Lower leg skin (tissue), 4 donors: ENCODE data around the gene ZNF219. TPM values are rescaled to one million over a fixed set of nuclear protein-coding genes. Genes with fewer than 3 reads are reported as not detected.

ENCODE experiments used
- DNase-seq, 2 donors: peaks; one replicate each; pipeline ENCODE4 v3.0.0-alpha.2; 2019; ENCODE audit warnings: low spot score in 2 of 2
- H3K4me3 ChIP-seq: fragments of 200-600 bp; sonication (generic); 2 replicates; pipeline ENCODE4 v1.5.1; 2017; ENCODE audit warnings: mild to moderate bottlenecking, low read depth; ENCODE audit not compliant: poor library complexity, severe bottlenecking
- POLR2A ChIP-seq, 2 donors: fragments of 450-650 bp; IDR thresholded peaks; one replicate each; pipeline ENCODE4 v1.6.1; 2016 to 2017; ENCODE audit warnings: antibody characterized with exemption in 2 of 2, mild to moderate bottlenecking in 1 of 2, moderate library complexity in 1 of 2
- WGBS, 2 donors: methylation state at CpG; one replicate each; pipeline ENCODE4 v1.1.5; 2018; 5-methylcytosine and 5-hydroxymethylcytosine counted together
- intact Hi-C: fragments of 100-400 bp; cut with DNase I; formaldehyde crosslinking; loops from one replicate; pipeline ENCODE4 v1.15.0; 2023; ENCODE audit warnings: low total_unique reads
- total RNA-seq, 4 donors: library from RNA; depleted of rRNA; stranded (reverse); fragments of >200 nt; gene quantifications; one replicate each; pipeline ENCODE4 v1.1.0, GENCODE V29; 2016
- TF ChIP-seq, protein P1 (sequence below), 3 donors: fragments of 450-650 bp; IDR thresholded peaks; one replicate each; pipeline ENCODE4 v1.5.1; 2016; ENCODE audit warnings: antibody characterized with exemption in 3 of 3, mild to moderate bottlenecking in 3 of 3, moderate library complexity in 2 of 3

ZNF219 gene
- total RNA-seq, 4 donors from 2014 or later, result 56.9 to 89.9 (median 82.2) TPM

DNA sequence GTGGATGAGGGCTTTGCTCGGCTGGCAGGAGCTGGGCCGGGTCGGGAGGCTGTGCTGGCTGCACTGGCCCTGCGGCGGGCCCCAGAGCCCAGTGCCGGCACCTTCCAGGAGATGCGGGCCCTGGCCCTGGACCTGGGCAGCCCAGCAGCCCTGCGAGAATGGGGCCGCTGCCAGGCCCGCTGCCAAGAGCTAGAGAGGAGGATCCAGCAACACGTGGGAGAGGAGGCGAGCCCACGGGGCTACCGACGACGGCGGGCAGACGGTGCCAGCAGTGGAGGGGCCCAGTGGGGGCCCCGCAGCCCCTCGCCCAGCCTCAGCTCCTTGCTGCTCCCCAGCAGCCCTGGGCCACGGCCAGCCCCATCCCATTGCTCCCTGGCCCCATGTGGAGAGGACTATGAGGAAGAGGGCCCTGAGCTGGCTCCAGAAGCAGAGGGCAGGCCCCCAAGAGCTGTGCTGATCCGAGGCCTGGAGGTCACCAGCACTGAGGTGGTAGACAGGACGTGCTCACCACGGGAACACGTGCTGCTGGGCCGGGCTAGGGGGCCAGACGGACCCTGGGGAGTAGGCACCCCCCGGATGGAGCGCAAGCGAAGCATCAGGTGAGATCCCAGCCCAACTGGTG is 16.8 kb downstream of the ZNF219 start:
- DNase-seq, result no peak
- TF ChIP-seq, protein P1, sequence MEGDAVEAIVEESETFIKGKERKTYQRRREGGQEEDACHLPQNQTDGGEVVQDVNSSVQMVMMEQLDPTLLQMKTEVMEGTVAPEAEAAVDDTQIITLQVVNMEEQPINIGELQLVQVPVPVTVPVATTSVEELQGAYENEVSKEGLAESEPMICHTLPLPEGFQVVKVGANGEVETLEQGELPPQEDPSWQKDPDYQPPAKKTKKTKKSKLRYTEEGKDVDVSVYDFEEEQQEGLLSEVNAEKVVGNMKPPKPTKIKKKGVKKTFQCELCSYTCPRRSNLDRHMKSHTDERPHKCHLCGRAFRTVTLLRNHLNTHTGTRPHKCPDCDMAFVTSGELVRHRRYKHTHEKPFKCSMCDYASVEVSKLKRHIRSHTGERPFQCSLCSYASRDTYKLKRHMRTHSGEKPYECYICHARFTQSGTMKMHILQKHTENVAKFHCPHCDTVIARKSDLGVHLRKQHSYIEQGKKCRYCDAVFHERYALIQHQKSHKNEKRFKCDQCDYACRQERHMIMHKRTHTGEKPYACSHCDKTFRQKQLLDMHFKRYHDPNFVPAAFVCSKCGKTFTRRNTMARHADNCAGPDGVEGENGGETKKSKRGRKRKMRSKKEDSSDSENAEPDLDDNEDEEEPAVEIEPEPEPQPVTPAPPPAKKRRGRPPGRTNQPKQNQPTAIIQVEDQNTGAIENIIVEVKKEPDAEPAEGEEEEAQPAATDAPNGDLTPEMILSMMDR (IDR thresholded peaks at IDR 0.05), result no peak
- TF ChIP-seq POLR2A (IDR thresholded peaks at IDR 0.05), result no peak
- intact Hi-C loops, result no loop called here
- no peak overlapping the region for H3K4me3 ChIP-seq
- 87 to 97% methylated on average over 14 to 30 of the region's 30 CpGs for WGBS, 2 donors

- 78 to 91% methylated on average over 10 of the region's 10 CpGs for WGBS, 2 donors
- intact Hi-C loops, result no loop called here
- TF ChIP-seq POLR2A (IDR thresholded peaks at IDR 0.05), result no peak
- TF ChIP-seq, protein P1 (IDR thresholded peaks at IDR 0.05), result no peak
- no peak overlapping the region for H3K4me3 ChIP-seq
- DNase-seq, result no peak
These were observed 19.7 kb downstream of the ZNF219 start for GRCh38 chr14:21078726-21079125.

GRCh38 chr14:21078287-21078686 is 20.2 kb downstream of the ZNF219 start:
- H3K4me3 ChIP-seq, result no peak overlapping the region
- no peak for DNase-seq
- TF ChIP-seq, protein P1 (IDR thresholded peaks at IDR 0.05), result no peak
- no peak for TF ChIP-seq POLR2A (IDR thresholded peaks at IDR 0.05)
- WGBS, 2 donors, result 82 to 91% methylated on average over 5 of the region's 5 CpGs
- intact Hi-C loops, result no loop called here

DNA sequence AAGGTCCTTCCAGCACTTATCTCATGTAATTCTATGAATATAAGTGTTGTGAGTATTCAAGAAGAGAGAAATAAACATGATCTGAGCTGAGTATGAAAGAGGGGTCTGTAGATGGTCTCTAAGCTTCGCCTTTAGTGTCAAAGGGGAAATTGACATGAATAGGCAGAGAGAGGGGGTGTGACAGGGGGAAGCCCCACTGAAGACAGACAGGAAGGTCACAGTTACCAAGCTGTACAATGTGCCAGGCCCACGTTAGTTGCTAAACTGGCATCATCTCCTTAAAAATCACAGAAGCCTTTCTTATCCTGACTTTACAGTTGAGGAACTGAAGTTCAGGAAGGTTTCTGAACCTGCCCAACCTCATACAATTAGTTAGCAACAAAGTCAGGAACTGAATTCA is 20.8 kb downstream of the ZNF219 start:
- no peak for DNase-seq
- TF ChIP-seq, protein P1 (IDR thresholded peaks at IDR 0.05), result no peak
- TF ChIP-seq POLR2A (IDR thresholded peaks at IDR 0.05), result no peak
- intact Hi-C loops, result no loop called here
- no peak overlapping the region for H3K4me3 ChIP-seq
- 81 to 84% methylated on average over 2 of the region's 2 CpGs for WGBS, 2 donors

DNA sequence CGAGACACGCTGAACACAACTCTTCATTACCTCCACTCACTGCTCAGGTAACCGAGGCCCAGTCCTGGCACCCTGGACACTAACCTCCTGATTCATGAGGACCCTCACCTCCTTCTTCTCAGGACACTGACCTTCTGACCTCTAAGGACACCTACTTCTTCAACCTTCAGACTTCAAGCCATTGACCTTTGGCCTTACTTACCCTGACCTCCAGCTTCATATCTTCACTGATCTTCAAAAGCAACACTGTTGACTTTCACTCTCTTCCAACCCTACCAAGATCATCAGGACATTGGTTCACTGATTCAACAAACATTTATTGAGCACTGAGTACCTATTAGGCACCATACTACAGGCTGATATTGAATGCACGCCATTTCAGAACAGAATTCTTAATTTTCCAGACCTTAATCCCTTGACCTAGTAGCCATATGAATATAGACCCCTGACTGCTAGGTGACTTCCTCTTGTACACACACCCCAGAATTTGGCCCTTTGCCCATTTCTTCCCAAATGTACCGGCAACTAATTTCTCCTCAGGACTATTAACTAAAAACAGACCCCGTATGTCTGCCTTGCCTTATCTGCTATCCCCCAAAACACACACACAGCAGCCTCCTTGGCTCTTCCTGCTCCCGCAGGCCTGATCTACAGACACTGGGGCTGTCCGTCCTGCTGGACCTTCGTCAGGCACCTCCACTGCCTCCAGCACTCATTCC is 22.6 kb downstream of the ZNF219 start:
- 86 to 88% methylated on average over 9 of the region's 9 CpGs for WGBS, 2 donors
- TF ChIP-seq, protein P1 (IDR thresholded peaks at IDR 0.05), result no peak
- no peak for TF ChIP-seq POLR2A (IDR thresholded peaks at IDR 0.05)
- H3K4me3 ChIP-seq, result no peak overlapping the region
- no peak for DNase-seq
- intact Hi-C loops, result no loop called here
